ENCODE measurements around the gene NEU1.

- TF ChIP-seq POLR2A (IDR thresholded peaks at IDR 0.05) (no peak), CTCF (IDR thresholded peaks at IDR 0.05) (no peak)
These were observed 42.7 kb downstream of the NEU1 start for GRCh38 chr6:31819871-31820299.

All from vagina (tissue), 2 donors.